ENCODE measurements around the gene SLA2.
"Not testable (repeated sequence)": the region's sequence is repeated elsewhere in the genome, so short reads cannot be mapped to it uniquely, and the experiment has no call there.

Gene SLA2

DNA sequence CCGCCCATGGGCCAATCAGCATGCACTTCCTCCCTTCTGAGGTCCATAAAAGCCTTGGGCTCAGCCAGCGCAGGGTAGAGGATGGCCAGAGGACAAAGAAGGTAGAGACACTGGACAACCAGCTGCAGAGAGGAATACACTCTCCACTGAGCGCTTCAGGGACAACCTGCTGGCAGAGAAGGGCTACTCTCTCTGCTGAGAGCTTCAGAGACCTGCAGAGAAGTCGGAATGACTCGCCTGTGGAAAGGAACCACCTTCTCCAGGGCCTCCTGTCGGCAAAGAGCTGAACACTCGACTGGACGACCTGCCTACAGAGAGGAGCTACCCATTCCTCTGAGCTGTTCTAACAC is 31.4 kb upstream of the SLA2 start:
- no peak for DNase-seq (ENCODE audit: low spot score)
- TF ChIP-seq, protein P1, sequence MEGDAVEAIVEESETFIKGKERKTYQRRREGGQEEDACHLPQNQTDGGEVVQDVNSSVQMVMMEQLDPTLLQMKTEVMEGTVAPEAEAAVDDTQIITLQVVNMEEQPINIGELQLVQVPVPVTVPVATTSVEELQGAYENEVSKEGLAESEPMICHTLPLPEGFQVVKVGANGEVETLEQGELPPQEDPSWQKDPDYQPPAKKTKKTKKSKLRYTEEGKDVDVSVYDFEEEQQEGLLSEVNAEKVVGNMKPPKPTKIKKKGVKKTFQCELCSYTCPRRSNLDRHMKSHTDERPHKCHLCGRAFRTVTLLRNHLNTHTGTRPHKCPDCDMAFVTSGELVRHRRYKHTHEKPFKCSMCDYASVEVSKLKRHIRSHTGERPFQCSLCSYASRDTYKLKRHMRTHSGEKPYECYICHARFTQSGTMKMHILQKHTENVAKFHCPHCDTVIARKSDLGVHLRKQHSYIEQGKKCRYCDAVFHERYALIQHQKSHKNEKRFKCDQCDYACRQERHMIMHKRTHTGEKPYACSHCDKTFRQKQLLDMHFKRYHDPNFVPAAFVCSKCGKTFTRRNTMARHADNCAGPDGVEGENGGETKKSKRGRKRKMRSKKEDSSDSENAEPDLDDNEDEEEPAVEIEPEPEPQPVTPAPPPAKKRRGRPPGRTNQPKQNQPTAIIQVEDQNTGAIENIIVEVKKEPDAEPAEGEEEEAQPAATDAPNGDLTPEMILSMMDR (IDR thresholded peaks at IDR 0.05), result no peak

DNA sequence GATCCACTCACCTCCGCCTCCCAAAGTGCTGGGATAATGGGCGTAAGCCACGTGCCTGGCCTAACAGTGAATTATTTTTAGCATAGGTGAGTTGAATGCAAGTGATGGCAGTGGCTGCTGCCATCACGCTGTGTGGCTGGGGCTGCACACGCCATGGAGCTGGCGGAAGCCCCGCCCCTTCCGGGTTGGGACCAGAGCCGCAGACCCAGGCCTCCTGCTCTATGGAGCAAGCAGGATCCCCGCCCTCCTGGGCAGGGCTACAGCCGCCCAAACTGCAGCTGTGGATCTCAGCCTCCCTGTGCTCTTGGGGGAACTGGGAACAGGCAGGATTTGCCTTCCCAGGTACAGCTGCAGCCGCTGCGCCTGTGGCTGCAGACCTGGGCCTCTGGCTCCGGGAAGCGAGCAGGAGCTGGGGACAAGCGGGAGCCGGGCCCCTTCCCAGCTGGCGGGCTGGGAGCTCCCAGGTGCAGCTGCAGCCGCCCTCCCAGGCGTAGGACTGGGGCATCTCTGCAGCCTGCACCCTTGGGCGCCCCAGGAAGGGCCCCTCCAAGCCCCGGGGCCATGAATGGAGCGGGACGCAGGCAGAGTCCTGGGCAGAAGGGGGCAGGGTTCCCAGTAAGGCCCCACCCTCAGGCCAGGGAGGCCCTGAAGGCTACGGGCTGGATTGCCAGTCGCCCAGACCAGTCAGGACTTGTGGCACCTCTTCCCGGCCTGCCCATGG is 30.9 kb upstream of the SLA2 start:
- no peak for DNase-seq (ENCODE audit: low spot score)
- H3K27ac ChIP-seq, result no peak overlapping the region
- TF ChIP-seq, protein P1 (IDR thresholded peaks at IDR 0.05), result no peak
- H3K4me3 ChIP-seq, result no peak overlapping the region

More for the DNA sequence above, 31.4 kb upstream of the SLA2 start:
- no peak overlapping the region for H3K4me3 ChIP-seq
- H3K27ac ChIP-seq, result no peak overlapping the region

DNA sequence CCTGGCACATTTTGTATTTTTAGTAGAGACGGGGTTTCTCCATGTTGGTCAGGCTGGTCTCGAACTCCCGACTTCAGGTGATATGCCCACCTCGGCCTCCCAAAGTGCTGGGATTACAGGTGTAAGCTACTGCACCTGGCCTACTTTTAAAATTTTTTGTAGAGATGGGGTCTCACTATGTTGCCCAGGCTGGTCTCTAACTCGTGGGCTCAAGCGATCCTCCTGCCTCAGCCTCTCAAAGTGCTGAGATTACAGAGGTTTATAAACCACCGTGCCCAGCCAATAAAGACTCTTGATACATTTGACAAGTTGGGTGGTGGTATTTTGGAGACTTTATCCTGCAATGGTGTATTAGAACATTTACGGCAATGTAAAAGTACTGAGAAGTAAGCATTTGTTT is 29.5 kb upstream of the SLA2 start:
- not testable (repeated sequence) for H3K27ac ChIP-seq; DNase-seq (ENCODE audit: low spot score); H3K4me3 ChIP-seq

DNA sequence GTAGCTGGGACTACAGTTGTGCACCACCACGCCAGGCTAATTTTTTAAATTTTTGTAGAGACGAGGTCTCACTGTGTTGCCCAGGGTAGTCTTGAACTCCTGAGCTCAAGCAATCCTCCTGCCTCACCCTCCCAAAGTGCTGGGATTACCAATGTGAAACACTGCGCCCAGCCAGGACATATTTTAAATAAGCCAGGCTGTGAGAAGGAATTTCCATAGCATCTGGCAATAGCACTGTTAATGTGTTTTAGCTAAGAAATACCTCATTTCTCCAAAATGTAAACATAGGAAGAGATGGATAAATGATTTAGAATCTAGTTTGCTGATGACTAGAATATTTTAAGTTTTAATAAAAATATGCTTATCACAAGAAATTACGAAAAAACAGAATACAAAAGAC is 27.0 kb upstream of the SLA2 start:
- no peak for DNase-seq (ENCODE audit: low spot score)
- no peak overlapping the region for H3K4me3 ChIP-seq
- TF ChIP-seq, protein P1 (IDR thresholded peaks at IDR 0.05), result no peak
- H3K27ac ChIP-seq, result no peak overlapping the region

DNA sequence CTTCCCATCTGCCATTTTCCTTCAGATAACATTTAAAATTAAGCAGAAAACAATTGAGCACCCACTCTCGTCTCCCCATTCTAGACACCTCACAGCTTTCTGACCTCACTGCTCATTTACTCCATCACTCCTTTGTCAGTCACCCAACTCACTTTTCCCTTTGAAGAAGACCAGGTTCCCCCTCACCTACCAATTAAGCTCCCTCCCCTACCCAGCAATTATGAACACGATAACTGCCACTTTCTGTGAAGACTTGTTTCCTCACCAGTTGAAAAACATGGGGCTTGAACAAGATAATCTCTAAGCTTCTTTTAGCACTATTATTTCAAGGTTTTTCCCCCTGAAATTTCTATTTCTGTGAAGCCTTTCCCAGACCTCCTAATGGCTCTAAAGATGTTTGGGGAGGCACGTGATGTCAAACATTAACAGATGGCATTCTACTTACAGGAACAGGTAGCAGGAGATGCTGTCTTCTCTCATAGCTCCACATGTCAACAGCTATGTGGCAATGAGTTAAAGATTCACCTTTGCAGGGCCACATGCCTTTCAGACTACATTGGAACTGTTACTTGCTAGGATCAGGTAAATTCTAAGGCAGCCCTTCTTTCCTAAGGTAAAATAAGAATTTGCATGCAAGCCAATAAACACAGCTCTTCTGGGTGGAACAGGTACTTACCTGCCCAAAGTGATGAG is 24.8 kb upstream of the SLA2 start:
- H3K27ac ChIP-seq, result no peak overlapping the region
- TF ChIP-seq, protein P1 (IDR thresholded peaks at IDR 0.05), result no peak
- no peak overlapping the region for H3K4me3 ChIP-seq
- no peak for DNase-seq (ENCODE audit: low spot score)

- H3K4me3 ChIP-seq, result no peak overlapping the region
- TF ChIP-seq, protein P1 (IDR thresholded peaks at IDR 0.05), result no peak
- no peak for DNase-seq (ENCODE audit: low spot score)
- no peak overlapping the region for H3K27ac ChIP-seq
Measured at GRCh38 chr20:36666181-36666740, 20.3 kb upstream of the SLA2 start.

- TF ChIP-seq, protein P1 (IDR thresholded peaks at IDR 0.05), result no peak
- no peak overlapping the region for H3K4me3 ChIP-seq
- no peak for DNase-seq (ENCODE audit: low spot score)
- no peak overlapping the region for H3K27ac ChIP-seq
Measured at GRCh38 chr20:36663031-36663430, 17.0 kb upstream of the SLA2 start.

Measured in coronary artery (tissue), 2 donors.